HG03354 (cell line): ENCODE measurements around the gene LSAMP.

ENCODE experiments used
- ATAC-seq: cut with Tn5 transposase; IDR thresholded peaks from one replicate; pipeline ENCODE4 v1.9.1; 2021; ENCODE audit warnings: mild to moderate bottlenecking; ENCODE audit not compliant: unreplicated experiment, poor library complexity, severe bottlenecking

The LSAMP gene

DNA sequence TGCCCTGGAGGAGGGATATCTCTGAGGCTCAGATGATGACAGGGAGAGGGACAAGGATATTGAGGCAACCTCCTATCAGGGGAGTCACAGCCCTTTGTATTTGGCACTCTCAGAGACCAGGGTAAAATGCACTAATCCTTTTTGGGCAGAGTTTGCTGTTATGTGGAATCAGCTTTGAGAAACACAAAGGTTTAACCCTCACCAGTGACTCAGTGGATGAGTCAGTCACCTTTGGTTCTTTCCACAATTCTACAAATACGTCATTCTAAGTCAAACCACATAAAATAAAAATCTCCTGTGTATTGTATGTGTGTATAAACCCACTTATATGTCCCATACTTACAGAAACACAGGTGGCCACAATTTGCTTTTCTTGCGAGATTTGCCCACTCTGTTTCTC, 5.1 kb downstream of the LSAMP start:
- no peak for ATAC-seq

DNA sequence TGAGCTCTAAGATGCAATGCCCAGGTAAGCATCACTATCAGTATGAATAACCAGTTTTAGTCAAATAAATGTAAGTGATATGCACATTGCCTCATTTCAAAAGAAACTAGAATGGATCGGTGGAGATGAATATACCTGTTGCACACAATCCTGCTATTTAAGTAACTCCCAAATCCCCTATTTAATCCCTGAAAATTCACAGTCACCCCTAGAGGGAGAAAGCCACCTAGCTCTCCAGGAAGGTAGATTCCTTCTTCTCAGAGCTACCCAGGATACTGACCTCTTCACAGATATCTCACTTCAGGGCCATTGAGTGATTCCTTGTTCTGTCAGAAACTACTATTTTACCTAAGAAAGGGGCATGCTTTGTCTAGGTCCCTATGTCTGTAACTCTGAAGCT, 11.7 kb downstream of the LSAMP start:
- no peak for ATAC-seq

DNA sequence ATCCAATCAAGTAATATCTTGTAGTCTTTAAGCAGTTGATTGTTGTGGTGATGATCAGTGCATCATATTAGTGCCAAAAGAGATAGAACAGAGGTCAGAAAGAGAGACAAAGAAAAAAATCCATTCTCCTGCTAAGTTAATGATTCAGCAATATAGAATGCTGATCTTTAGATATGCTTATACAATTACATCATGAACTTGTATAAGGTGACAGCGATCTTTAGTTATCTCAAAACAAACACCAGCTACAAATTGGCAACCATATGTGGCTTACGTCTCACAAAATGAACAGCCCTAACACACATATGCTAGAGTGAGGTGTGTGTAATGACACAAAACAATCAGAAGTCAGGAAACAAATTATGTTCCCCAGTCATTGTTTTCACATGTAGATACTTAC, 12.5 kb downstream of the LSAMP start:
- ATAC-seq: no peak

DNA sequence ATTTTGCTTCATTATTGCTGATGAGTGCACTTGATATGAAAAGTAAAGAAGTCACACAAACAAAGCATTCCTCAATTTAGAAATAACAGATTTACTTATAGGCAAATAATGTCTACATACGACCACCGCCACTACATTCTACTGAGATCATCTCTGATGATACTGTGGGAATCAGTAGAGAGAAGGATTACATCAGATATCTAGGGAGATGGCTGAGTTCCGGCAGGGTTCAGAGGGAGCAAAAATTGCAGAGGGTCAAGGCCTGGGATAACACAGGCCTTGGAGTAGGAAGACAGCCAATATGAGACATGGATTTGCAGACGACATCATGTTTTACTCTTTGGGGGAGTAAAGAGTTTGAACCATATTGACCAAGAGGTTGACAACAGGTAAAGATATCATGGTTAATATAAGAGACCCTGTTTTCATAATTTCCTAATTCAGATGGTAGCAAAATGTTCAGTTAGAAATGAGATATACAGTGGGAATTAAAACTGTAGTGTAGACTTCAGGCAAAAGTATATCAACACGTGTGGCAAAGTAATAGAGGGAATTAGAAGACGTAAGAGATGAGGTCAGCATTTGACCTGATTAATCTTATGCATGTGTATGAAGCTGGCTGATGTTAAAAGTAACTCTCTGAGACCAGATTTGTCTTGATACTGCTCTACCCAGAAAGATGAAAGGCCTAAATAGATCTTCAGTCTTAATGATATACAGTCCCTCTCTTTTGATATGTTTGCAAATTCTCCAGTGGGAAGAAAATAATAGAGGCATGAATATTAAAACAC, 15.6 kb downstream of the LSAMP start:
- no peak for ATAC-seq

DNA sequence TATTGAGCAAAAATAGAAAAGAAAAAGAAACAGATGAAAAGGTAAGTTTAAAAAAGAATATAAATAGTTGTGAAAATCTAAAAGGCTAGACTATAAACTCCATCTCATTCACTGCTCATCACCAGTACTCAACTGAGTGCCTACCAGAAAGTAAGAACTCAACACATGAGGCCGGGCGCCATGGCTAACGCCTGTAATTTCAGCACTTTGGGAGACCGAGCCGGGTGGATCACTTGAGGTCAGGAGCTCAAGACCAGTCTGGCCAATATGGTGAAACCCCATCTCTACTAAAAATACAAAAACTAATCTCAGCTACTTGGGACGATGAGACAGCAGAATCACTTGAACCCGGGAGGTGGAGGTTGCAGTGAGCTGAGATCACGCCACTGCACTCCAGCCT, 19.3 kb downstream of the LSAMP start:
- no peak for ATAC-seq

DNA sequence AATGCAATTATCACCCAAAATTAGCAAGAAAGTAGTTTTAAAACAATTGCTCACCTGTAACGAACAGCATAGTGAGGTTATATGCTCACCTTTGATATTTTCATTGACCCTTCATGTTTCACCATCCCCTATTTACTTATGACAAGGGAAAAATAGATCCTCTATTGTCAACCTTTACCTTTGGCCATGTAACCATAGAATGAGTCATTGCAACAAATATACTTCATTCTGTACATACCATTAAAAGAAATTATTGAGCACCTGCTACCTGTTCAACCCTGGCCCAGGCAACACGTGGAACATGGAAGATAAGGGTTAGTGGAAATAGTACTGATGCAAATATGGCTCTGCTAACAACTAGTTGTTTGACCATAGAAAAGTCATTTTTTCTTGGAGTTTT, 20.2 kb downstream of the LSAMP start:
- ATAC-seq: no peak

DNA sequence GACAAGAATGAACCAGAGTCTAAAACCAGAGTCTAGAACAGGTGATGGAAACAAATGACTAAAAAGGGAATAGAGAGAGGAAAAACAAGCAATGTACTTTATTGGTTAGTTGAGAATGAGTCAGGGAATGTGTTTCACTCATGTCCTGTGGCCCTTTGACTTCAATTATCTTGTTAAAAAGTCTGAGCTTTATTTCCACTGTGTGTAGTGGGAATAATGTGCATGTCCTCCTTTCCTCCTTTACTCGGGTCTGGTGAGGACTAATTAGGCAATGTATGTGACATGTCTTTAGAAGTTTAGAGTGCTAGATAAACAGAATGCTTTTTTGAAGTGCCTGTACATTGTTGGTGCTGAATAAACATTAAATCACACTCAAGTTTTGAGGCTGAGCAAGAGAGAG, 21.3 kb downstream of the LSAMP start:
- ATAC-seq: no peak

DNA sequence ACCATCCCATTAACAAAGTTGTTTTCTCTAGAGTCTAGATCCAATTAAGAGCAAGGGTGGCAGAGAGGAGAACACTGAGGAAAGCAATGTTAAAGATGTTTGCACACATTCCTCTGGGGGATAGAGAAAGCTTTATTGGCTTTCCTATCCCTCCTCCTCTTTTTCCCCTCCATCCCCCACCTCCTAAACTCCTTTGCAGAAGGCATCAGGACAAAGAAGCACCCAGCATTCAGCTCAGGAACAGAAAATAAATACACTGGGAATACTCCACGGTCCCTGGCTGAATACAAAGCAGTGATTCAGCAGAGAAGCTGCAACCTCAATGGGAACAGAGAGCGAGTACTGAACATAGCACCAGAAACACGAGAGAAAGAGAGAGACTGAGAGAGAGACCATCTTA, 21.9 kb downstream of the LSAMP start:
- ATAC-seq: no peak

DNA sequence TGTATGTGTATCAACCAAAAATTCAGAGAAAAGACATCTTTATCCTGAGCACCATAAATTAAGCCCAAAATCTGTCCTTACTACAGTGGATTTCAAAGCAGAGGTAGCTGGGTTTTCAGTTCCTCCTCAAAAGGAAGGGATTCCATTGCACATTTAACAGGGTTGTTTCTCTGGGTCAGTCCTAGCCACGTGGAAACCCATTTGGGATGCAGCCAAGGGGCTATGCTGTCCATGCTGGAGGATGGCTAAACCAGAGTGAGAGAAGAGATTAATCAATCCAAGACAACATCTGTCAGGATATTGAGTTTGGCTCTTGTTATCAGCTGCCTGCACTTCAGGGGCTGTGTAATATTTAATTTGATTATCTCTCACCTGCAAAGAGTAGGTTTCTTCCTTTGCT, 28.1 kb downstream of the LSAMP start:
- ATAC-seq: no peak

DNA sequence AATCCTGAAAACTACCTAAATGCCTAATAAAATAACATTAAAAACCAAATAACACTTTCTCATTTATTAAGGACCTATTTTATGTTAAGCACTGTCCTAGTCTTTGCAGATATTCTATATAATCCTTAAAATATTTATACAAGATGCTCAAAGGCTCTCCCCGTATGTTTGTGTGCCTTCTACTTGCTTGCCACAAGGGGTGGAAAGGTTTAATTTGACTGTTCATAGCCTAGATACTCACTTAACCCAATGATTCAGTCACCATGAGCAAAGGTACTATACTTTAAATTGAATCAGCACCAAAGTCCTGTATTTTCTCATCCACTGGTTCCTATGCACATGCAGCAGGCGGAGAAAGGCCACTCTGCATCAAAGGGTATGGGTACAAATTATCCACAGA, 32.0 kb downstream of the LSAMP start:
- no peak for ATAC-seq

DNA sequence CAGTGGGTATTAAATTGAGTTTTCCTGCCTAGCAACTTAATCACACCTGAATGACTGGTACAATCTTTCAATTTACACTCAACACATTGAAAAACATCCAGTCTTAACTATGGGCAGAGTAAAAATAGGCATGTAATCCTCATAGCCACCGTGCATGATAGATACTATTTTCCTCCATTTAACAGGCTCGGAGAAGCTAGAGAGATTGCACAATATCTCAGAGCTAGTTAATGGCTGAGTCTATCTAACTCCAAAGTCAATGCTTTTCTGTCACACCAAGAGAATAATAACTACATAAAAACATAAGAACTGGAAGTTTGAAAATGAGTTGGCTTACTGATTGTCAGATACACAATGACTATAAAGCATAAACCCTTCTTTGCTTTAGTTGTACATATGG, 36.8 kb downstream of the LSAMP start:
- ATAC-seq: no peak

DNA sequence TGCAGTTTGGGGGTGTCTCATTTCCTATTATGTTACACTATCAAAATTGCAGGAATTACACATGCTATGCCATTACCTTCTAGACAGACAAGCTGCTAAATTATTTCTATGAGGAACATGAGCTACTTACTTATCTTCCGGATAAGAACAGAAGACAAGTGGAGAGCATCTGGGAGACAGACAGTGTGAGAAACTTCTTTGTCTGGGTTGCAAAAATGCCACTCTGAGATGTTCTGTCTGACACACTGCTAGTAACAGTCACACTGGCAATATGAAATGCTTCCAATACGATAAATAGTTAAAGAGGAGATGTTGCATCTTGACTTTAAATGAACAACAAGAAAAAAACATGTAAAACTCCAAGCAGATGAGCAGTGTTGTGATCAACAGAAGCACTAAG, 40.1 kb downstream of the LSAMP start:
- no peak for ATAC-seq

DNA sequence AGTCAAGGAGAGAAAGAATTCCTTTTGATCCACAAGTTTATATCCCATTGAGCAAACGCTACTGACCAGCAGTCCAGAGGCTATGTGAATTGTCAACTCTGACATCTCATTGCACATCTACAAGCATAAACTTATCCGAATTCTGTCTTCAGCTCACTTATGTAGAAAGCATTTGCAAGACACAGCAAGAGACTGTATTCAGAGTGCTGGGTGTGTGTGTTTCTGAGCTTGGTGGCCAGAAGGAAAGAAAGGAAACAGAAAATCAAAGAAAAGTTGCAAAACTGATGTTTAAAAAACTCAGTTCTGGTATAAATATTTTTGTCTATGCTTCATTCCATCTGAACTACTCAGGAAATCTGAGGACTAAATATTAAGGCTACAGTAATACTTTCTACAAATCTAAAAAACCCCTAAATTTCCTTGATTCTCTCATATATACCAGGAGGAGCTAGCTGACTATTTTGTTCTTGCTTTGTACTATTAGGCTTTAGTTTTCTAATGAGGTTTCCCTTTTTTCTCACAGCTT, 45.5 kb downstream of the LSAMP start:
- ATAC-seq: no peak

DNA sequence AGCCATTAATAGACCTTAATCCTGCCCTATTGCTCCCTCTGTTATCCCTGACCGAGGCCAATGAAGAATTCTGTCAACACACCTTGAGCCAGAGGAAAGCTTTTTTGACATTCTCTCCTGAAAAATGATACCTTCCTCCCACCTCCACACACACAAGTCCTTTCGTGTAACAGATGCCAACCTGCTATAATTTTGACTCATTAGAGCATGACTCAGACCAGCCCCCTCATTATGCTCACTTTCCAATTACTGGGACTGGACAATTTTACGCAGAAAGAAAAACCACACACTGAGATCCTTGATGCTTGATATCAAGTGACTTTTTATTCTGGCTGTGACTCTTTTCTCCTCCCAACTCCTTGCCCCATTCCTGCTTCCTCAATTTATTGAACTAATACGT, 50.9 kb downstream of the LSAMP start:
- ATAC-seq: no peak

DNA sequence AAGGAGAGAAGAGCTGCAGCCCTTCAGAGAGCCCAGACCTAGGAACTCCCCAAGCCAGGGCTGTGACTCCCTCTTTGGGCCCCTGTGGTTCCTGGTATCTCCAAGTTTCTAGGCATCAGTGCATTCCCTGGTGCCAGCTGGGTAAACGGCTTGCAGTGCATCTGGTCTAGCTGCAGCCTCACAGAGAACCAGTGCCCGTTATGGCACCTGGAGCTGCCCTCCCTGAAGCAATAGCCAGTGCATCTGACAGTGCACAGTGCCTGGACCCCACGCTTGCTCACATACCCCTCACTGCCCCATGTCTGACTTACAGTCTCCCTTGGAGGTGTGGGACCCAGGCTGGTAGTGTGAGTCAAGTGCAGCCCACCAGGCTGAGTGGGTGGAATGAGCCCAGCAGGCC, 52.1 kb downstream of the LSAMP start:
- no peak for ATAC-seq

DNA sequence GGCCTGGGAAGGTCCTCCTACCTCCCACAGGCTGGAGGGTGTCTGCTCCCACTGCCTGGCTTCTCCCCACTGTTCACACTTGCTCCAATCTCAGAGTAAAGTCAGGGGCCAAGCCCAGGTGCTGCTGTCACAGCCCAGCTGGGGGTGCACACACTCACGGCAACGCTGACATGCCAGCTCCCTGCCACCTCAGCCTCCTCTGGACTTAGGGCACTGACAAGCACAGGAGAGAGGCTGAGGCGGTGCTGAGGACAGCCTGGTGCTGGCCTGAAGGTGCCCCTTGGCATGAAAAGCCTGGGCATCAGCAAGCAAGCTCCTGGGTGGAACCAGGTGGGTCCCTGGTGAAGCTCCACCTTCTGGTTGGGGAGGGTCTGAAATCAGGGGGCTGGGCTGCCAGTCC, 53.0 kb downstream of the LSAMP start:
- ATAC-seq: no peak

DNA sequence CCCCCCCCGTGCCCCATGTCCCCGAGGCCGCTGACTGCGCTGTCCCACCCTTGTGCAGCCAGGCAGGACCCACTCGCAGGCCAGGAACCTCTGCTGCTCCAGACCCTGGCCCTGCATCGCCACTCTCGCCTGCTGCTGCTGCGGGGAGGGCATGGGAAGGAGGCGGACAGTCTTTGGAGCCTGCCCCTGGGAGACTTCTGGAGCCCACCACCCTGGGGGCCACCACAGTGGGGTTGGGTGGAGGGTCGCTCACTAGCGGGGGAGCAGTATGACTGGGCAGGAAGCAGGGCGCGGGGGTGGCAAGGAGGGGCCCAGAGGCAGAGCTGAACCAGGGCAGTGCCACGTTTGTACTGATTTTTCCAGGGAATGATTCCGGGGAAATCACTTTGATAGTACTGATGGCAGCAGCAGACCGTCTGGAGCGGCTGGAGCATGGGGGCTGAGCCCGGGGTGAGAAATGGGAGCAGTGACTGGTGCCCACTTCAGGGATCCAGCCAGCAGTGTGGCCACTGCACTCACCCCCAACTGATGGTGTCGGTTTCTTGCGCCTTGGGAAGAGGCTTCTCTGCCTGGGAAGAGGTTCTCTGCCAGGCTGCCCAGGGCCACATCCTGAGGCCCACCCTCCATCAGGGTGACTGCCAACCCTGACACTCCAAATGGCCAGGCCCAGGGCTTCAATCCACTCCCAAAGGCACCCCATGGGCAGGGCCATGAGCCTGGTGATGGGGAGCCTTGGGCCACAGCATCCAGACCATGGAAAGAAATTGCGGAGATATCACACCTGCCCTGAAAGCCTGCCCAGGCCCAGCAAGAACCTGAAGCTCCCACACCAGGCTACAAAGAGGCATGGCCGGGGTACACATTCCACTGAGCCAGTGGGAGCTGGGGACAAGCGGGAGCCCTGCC, 53.7 kb downstream of the LSAMP start:
- ATAC-seq: no peak

DNA sequence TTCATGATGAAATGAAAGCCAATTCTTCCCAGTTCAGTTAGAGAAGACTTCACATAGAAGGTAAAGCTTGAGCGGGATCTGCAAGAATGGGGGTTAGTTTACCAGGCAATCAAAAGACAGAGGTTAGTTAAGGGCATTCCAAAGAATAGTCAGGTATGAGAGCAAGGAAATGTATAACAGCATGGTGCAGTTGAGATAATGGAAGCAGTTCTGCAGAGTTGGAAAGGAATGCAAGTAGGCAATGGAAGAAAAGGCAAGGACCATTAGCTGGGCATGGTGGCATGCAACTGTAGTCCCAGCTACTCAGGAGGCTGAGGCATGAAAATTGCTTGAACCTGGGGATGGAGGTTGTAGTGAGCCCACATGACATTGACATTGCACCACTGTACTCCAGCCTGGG, 55.0 kb downstream of the LSAMP start:
- ATAC-seq: no peak

DNA sequence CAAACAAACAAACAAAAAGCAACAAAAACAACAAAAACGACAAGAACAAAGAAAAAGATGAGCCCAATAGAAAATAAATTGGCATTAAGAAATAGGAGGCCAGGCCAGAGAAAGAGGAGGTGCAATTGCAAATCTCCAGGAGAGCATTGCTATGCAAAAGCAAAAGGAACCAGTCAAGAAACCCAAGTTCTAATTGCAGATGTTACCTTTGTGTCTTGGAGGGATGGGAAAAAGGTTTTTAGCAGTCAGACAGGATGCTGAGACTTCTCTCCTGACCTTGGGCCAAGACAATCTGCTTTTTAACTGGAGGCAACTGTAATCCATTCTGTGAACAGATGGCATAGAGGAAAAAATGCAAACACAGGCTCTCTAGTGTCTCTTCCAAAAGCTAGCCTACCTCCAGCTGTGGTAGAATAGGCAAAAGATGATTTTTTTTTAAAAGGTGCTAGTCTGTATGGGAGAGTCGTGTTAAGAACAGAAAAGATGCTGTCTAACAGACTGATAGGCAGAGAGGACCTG, 56.4 kb downstream of the LSAMP start:
- ATAC-seq: no peak

DNA sequence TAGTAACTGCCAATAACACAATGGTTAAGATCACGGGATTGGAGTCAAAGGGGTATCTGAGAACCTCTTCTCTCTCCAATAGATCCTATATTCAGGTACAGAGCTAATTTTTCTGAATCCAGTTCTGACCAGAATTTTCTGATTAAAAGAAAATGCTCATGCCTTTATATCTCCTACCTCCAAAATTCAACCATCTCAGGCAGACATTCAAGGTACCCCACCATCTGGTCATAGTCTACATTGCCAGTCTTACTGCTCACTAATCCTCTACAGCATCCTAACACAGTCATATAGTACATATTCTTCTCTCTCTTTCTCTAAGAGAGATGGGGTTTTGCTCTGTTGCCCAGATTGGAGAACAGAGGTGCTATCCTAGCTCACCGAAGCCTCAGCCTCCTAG, 59.1 kb downstream of the LSAMP start:
- ATAC-seq: no peak

DNA sequence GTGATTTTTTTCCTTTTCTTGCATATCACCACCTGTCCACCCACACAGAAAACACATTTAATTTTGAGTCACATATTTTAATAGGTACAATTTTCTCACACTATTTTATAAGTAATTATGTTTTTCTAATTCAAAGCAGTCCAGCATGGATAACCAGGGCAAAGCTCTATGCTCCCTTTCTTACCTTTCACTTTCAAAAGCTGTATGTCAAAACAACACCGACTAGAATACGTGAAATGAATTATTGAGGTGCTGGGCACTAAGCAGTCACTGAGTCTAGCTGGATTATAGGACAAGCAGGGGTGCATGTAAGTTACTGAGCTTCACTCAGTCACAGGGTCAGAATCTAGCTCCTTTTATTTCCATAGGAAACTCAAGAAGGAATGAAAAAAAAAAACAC, 60.6 kb downstream of the LSAMP start:
- ATAC-seq: no peak
